ENCODE data around the gene TRIM42.

- TF ChIP-seq CTCF (IDR thresholded peaks at IDR 0.05) (no peak), EP300 (IDR thresholded peaks at IDR 0.05) (no peak), POLR2A (IDR thresholded peaks at IDR 0.05) (no peak)
Observed at GRCh38 chr3:140635276-140635675, 42.6 kb upstream of the TRIM42 start.

All from tibial nerve (tissue), 4 donors.